Upper lobe of left lung (tissue), 6 donors: ENCODE results near the gene TMEM109. TPM values are rescaled to one million over a fixed set of nuclear protein-coding genes. Genes with fewer than 3 reads are reported as not detected.
A peak's percentile ranks its signal among the peaks of the same experiment; 100 is the strongest.

Experiments used
- ATAC-seq, 2 donors: fragments of 200-7000 bp; cut with Tn5 transposase; one replicate each; pipeline ENCODE4 v1.9.1; 2022; ENCODE audit warnings: mild to moderate bottlenecking in 2 of 2, moderate library complexity in 2 of 2; ENCODE audit not compliant: low FRiP score in 2 of 2
- DNase-seq, 2 donors: peaks; one replicate each; pipeline ENCODE4 v3.0.0-alpha.2; 2019 to 2020
- H3K27ac ChIP-seq, 4 donors: fragments of 200-600 bp; sonication (generic); one replicate each; pipeline ENCODE4 v1.5.1; 2016 to 2019
- H3K27me3 ChIP-seq, 4 donors: fragments of 200-600 bp; sonication (generic); one replicate each; pipeline ENCODE4 v1.5.1; 2017 to 2019
- H3K36me3 ChIP-seq, 4 donors: fragments of 200-600 bp; sonication (generic); one replicate each; pipeline ENCODE4 v1.5.1; 2016 to 2019
- H3K4me1 ChIP-seq, 4 donors: fragments of 200-600 bp; sonication (generic); one replicate each; pipeline ENCODE4 v1.5.1; 2018 to 2019
- H3K4me3 ChIP-seq, 4 donors: fragments of 200-600 bp; sonication (generic); one replicate each; pipeline ENCODE4 v1.5.1; 2017 to 2019; ENCODE audit warnings: mild to moderate bottlenecking in 2 of 4, moderate library complexity in 1 of 4
- H3K9me3 ChIP-seq, 4 donors: fragments of 200-600 bp; sonication (generic); one replicate each; pipeline ENCODE4 v1.5.1; 2018 to 2019
- EP300 ChIP-seq, 4 donors: sonication (generic); formaldehyde crosslinking; IDR thresholded peaks; one replicate each; pipeline ENCODE4 v1.5.1; 2017; ENCODE audit warnings: antibody characterized with exemption in 4 of 4, control low read depth in 2 of 4
- POLR2A ChIP-seq, 4 donors: fragments of 450-650 bp; IDR thresholded peaks; one replicate each; pipeline ENCODE4 v1.5.1; 2016 to 2017; ENCODE audit warnings: antibody characterized with exemption in 4 of 4, mild to moderate bottlenecking in 2 of 4
- POLR2AphosphoS5 ChIP-seq, 2 donors: sonication (generic); formaldehyde crosslinking; IDR thresholded peaks; one replicate each; pipeline ENCODE4 v1.5.1; 2017; ENCODE audit warnings: antibody characterized with exemption in 2 of 2
- WGBS, 2 donors: methylation state at CpG; one replicate each; pipeline ENCODE4 v1.1.5; 2017 to 2018; 5-methylcytosine and 5-hydroxymethylcytosine counted together
- total RNA-seq, 6 donors: library from RNA; depleted of rRNA in 4 of 6; stranded (reverse); fragments of >200 nt in 4 of 6; gene quantifications; one replicate each; pipeline versions ENCODE4 v1.1.0 to v1.2.1, GENCODE V29; 2016 to 2021
- TF ChIP-seq, protein P1 (sequence below), 6 experiments: fragments of 450-650 bp in 4 of 6; fragments of 200-600 bp in 2 of 6; sonication (generic) in 2 of 6; IDR thresholded peaks; one replicate each; pipeline ENCODE4 v1.5.1; 2016 to 2019; ENCODE audit warnings: antibody characterized with exemption in 6 of 6
- donor health status: DM: no; HTN: no; CAD: no; lungs with moderate emphysema.
- donor health status: DM: no; HTN: yes; CAD: no; lungs with severe emphysema.

The TMEM109 gene
- total RNA-seq, 6 donors from 2014 or later = 27.2 to 153 (median 129) TPM

DNA sequence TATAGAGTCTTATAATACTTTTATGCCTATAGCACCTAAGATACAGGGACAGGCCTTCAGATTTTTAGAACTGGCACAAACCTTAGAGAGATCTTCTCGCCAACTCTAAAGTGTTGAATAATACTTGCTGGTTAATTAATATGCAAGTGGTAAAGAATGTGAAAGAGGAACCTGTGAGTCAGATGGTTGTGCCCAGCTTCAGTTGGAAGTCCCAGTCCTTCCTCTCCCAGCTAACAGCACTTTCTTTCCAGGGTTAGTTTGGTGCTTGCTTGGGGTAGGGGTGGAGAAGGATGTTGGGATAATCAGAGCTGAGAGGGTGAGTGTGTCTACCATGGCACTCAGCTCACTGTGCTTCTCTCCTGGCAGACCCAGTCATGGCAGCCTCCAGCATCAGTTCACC, 5.4 kb downstream of the TMEM109 start:
- Histone ChIP-seq H3K9me3 (no peaks in the 10 kb centered on the region), H3K27ac (peak overlapping the region in 1 of 4 donors; percentile 28), H3K4me3 (no peak overlapping the region), H3K27me3 (peaks cover 0 to 2% (median 1%) of the 10 kb centered on the region in 4 donors), H3K4me1 (peaks cover 26 to 53% (median 38%) of the 10 kb centered on the region in 4 donors), H3K36me3 (peaks cover 17 to 42% (median 31%) of the 10 kb centered on the region in 4 donors)
- no peak for ATAC-seq
- DNase-seq = no peak
- WGBS, 2 donors = 65 to 71% methylated on average over 1 of the region's 1 CpG
- no peak for TF ChIP-seq EP300 (IDR thresholded peaks at IDR 0.05)
- no peak for TF ChIP-seq POLR2A (IDR thresholded peaks at IDR 0.05)
- no peak for TF ChIP-seq POLR2AphosphoS5 (IDR thresholded peaks at IDR 0.05)
- TF ChIP-seq, protein P1, sequence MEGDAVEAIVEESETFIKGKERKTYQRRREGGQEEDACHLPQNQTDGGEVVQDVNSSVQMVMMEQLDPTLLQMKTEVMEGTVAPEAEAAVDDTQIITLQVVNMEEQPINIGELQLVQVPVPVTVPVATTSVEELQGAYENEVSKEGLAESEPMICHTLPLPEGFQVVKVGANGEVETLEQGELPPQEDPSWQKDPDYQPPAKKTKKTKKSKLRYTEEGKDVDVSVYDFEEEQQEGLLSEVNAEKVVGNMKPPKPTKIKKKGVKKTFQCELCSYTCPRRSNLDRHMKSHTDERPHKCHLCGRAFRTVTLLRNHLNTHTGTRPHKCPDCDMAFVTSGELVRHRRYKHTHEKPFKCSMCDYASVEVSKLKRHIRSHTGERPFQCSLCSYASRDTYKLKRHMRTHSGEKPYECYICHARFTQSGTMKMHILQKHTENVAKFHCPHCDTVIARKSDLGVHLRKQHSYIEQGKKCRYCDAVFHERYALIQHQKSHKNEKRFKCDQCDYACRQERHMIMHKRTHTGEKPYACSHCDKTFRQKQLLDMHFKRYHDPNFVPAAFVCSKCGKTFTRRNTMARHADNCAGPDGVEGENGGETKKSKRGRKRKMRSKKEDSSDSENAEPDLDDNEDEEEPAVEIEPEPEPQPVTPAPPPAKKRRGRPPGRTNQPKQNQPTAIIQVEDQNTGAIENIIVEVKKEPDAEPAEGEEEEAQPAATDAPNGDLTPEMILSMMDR (IDR thresholded peaks at IDR 0.05) = no peak

DNA sequence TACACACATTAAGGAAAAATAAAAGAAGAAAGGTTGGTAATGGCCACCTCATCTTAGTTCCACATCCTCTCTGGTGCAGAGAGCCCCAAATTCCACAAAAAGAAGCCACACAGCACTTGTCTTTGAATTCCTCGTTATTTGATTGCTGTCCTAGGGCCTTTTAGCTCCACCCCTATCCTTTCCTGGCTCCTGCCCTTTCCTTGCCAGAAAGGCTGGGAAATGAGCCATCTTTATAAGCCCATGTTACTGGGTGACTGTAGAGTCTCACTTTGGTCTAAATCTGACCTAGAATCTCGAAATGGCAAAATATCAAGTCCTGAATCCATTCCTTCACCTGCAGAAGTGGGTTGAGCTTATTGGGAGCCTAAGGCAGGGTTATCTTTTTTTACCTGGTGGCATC, 6.0 kb downstream of the TMEM109 start:
- Histone ChIP-seq H3K4me3 (no peak overlapping the region), H3K27me3 (peaks cover 2 to 8% (median 8%) of the 10 kb centered on the region in 4 donors), H3K9me3 (no peaks in the 10 kb centered on the region), H3K27ac (no peak overlapping the region), H3K4me1 (peaks cover 28 to 53% (median 40%) of the 10 kb centered on the region in 4 donors), H3K36me3 (peaks cover 17 to 42% (median 31%) of the 10 kb centered on the region in 4 donors)
- no peak for DNase-seq
- no peak for ATAC-seq
- WGBS, 2 donors = 66 to 75% methylated on average over 2 of the region's 2 CpGs
- no peak for TF ChIP-seq POLR2AphosphoS5 (IDR thresholded peaks at IDR 0.05)
- TF ChIP-seq EP300 (IDR thresholded peaks at IDR 0.05) = no peak
- TF ChIP-seq, protein P1 (IDR thresholded peaks at IDR 0.05) = no peak
- TF ChIP-seq POLR2A (IDR thresholded peaks at IDR 0.05) = no peak

DNA sequence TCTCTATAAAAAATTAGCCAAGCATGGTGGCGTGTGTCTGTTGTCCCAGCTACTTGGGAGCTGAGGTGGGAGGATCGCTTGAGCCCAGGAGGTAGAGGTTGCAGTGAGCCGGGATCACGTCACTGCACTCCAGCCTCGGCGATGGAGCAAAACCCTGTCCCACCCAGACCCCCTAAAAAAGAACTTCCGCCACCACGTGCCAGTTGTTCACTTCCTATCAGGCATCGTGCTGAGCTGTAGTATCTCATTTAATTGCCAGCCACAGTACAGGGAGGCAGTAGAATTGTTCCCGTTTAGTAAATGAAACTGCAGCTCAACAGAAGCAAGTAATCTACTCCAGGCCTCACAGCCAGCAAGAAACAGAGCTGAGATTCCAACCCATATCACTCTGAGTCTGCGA, 7.3 kb downstream of the TMEM109 start:
- WGBS, 2 donors = 93 to 98% methylated on average over 11 of the region's 11 CpGs
- Histone ChIP-seq H3K27ac (no peak overlapping the region), H3K9me3 (no peaks in the 10 kb centered on the region), H3K36me3 (peaks cover 17 to 42% (median 31%) of the 10 kb centered on the region in 4 donors), H3K27me3 (peaks cover 2 to 10% (median 8%) of the 10 kb centered on the region in 4 donors), H3K4me3 (no peak overlapping the region), H3K4me1 (peaks cover 24 to 51% (median 32%) of the 10 kb centered on the region in 4 donors)
- ATAC-seq = no peak
- DNase-seq = no peak
- TF ChIP-seq EP300 (IDR thresholded peaks at IDR 0.05) (no peak), POLR2A (IDR thresholded peaks at IDR 0.05) (no peak), POLR2AphosphoS5 (IDR thresholded peaks at IDR 0.05) (no peak)
- TF ChIP-seq, protein P1 (IDR thresholded peaks at IDR 0.05) = no peak

DNA sequence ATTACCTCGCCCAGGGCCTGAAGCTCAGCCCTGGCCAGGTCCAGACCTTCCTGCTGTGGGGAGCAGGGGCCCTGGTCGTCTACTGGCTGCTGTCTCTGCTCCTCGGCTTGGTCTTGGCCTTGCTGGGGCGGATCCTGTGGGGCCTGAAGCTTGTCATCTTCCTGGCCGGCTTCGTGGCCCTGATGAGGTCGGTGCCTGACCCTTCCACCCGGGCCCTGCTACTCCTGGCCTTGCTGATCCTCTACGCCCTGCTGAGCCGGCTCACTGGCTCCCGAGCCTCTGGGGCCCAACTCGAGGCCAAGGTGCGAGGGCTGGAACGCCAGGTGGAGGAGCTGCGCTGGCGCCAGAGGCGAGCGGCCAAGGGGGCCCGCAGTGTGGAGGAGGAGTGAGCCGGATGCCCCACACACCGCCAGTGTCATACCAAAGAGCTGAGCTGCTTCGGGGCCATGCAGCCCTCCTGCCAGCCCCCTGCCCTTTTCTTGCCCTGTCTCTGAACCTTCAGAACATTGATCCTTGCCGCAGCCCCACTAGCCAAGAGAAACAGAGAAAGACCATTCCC, 7.9 kb downstream of the TMEM109 start:
- Histone ChIP-seq H3K9me3 (no peaks in the 10 kb centered on the region), H3K27ac (no peak overlapping the region), H3K4me1 (peaks cover 19 to 45% (median 31%) of the 10 kb centered on the region in 4 donors), H3K4me3 (no peak overlapping the region), H3K36me3 (peaks cover 17 to 42% (median 31%) of the 10 kb centered on the region in 4 donors), H3K27me3 (peaks cover 2 to 10% (median 8%) of the 10 kb centered on the region in 4 donors)
- no peak for ATAC-seq
- TF ChIP-seq, protein P1 (IDR thresholded peaks at IDR 0.05) = no peak
- WGBS, 2 donors = 91 to 93% methylated on average over 22 to 23 of the region's 23 CpGs
- peak in 1 of 2 donors; percentile 74 for DNase-seq

DNA sequence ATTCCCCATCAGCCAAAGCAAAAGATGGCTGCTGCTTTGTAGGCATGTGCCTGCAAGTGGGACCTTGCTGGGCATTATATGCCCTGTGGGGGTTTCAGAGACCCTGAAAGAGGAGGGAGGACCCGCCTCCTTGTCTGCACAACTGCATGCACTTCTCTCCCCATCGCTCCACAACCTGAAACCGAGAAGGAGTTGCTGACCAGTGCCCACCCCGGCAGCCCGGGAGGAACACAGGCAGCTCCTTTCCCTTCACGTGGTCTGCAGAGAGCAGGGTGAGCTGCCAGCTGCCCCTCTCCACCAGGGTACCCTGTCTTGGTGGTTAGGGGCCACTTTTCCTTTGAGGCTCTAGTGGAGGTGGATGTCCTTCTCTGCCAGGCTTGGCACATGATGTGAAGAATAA, 8.9 kb downstream of the TMEM109 start:
- H3K4me3 ChIP-seq = no peak overlapping the region
- H3K27me3 ChIP-seq = peaks cover 2 to 10% (median 8%) of the 10 kb centered on the region in 4 donors
- DNase-seq = no peak
- 81 to 88% methylated on average over 6 of the region's 6 CpGs for whole genome bisulfite sequencing, 2 donors
- H3K27ac ChIP-seq = no peak overlapping the region
- no peak for ATAC-seq
- no peaks in the 10 kb centered on the region for H3K9me3 ChIP-seq
- H3K4me1 ChIP-seq = peaks cover 19 to 38% (median 31%) of the 10 kb centered on the region in 4 donors
- peaks cover 17 to 42% (median 31%) of the 10 kb centered on the region in 4 donors for H3K36me3 ChIP-seq
- no peak for TF ChIP-seq POLR2AphosphoS5 (IDR thresholded peaks at IDR 0.05)
- TF ChIP-seq EP300 (IDR thresholded peaks at IDR 0.05) = no peak
- TF ChIP-seq, protein P1 (IDR thresholded peaks at IDR 0.05) = no peak
- TF ChIP-seq POLR2A (IDR thresholded peaks at IDR 0.05) = no peak
